K562 (cell line): Measurements from ENCODE around the gene SLC39A11.

Source experiments
- FOS ChIP-seq: IDR thresholded peaks from 3 replicates; pipeline ENCODE4 v1.6.1; 2011; ENCODE audit not compliant: insufficient read length; ENCODE audit errors: extremely low read depth
- FOXP4 ChIP-seq: sonication (generic); formaldehyde crosslinking; IDR thresholded peaks from 2 replicates; pipeline ENCODE4 v1.8.0; 2022; ENCODE audit warnings: mild to moderate bottlenecking, missing genetic modification reagents, borderline replicate concordance
- MYC ChIP-seq, 2 experiments: fragments of 250-450 bp in 1 of 2; sonication (Bioruptor Pico) in 1 of 2; IDR thresholded peaks; 2 replicates each; pipeline versions ENCODE4 v1.5.1 to v1.6.1; 2012 to 2021; ENCODE audit warnings: low read depth in 2 of 2, borderline replicate concordance in 1 of 2, improper control_type of control experiment in 1 of 2, low read length in 1 of 2, mild to moderate bottlenecking in 1 of 2, moderate library complexity in 1 of 2
- NKRF ChIP-seq: fragments of 450-650 bp; IDR thresholded peaks from 2 replicates; pipeline ENCODE4 v1.6.1; 2016; ENCODE audit warnings: borderline replicate concordance
- ZEB2 ChIP-seq: fragments of 450-650 bp; IDR thresholded peaks from 2 replicates; pipeline ENCODE4 v1.6.1; 2016
- ZNF274 ChIP-seq: IDR thresholded peaks from 2 replicates; pipeline ENCODE4 v1.6.1; 2011; ENCODE audit warnings: low read depth, mild to moderate bottlenecking, low read length, moderate library complexity, borderline replicate concordance
- ZNF507 ChIP-seq: conservative IDR thresholded peaks from 2 replicates; pipeline ENCODE4 v1.6.1; 2017; ENCODE audit warnings: missing genetic modification characterization, missing compliant biosample characterization
- TF ChIP-seq, protein P1 (sequence below), 3 experiments: IDR thresholded peaks in 2 of 3; conservative IDR thresholded peaks in 1 of 3; 2 replicates each; pipeline ENCODE4 v1.5.1; 2011 to 2012; ENCODE audit warnings: low read length in 3 of 3, mild to moderate bottlenecking in 3 of 3, control low read depth in 2 of 3, improper control_type of control experiment in 1 of 3, inconsistent platforms in 1 of 3, low read depth in 1 of 3, mixed read lengths in 1 of 3, moderate library complexity in 1 of 3; ENCODE audit not compliant: insufficient read depth in 2 of 3

- TF ChIP-seq, protein P1, sequence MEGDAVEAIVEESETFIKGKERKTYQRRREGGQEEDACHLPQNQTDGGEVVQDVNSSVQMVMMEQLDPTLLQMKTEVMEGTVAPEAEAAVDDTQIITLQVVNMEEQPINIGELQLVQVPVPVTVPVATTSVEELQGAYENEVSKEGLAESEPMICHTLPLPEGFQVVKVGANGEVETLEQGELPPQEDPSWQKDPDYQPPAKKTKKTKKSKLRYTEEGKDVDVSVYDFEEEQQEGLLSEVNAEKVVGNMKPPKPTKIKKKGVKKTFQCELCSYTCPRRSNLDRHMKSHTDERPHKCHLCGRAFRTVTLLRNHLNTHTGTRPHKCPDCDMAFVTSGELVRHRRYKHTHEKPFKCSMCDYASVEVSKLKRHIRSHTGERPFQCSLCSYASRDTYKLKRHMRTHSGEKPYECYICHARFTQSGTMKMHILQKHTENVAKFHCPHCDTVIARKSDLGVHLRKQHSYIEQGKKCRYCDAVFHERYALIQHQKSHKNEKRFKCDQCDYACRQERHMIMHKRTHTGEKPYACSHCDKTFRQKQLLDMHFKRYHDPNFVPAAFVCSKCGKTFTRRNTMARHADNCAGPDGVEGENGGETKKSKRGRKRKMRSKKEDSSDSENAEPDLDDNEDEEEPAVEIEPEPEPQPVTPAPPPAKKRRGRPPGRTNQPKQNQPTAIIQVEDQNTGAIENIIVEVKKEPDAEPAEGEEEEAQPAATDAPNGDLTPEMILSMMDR (IDR thresholded peaks at IDR 0.05 in 2 of 3, conservative IDR thresholded peaks at IDR 0.05 in 1 of 3; ENCODE audit: insufficient read depth in 2 of 3, low read depth in 1 of 3, low read length in 3 of 3): no peak
- TF ChIP-seq ZEB2: no peak
- no peak for TF ChIP-seq FOS
- TF ChIP-seq ZNF274: no peak
- no peak for TF ChIP-seq ZNF507
- TF ChIP-seq FOXP4: no peak
- TF ChIP-seq MYC (IDR thresholded peaks at IDR 0.05; ENCODE audit: low read depth, low read length): no peak
- TF ChIP-seq MYC (CRISPR knock-in tag; IDR thresholded peaks at IDR 0.05; ENCODE audit: borderline replicate concordance, low read depth): no peak
- no peak for TF ChIP-seq NKRF
Measured at GRCh38 chr17:72997559-72997958, 94.9 kb downstream of the SLC39A11 start.
